KMS-11 (cell line): ENCODE measurements around the gene SALL2.
"Not testable (repeated sequence)": the region's sequence is repeated elsewhere in the genome, so short reads cannot be mapped to it uniquely, and the experiment has no call there.

Experiments used
- H2AFZ ChIP-seq: fragments of 200-600 bp; sonication (generic); 2 replicates; pipeline ENCODE4 v1.6.1; 2016; ENCODE audit warnings: antibody characterized with exemption, mixed run types, low read depth
- H3K27ac ChIP-seq: fragments of 200-600 bp; sonication (generic); 2 replicates; pipeline ENCODE4 v1.6.1; 2016; ENCODE audit warnings: mild to moderate bottlenecking, mixed run types
- H3K27me3 ChIP-seq: fragments of 200-600 bp; sonication (generic); 2 replicates; pipeline ENCODE4 v1.6.1; 2017; ENCODE audit warnings: mild to moderate bottlenecking, low read depth, mixed run types, moderate library complexity; ENCODE audit not compliant: insufficient read depth
- H3K36me3 ChIP-seq: fragments of 200-600 bp; sonication (generic); 2 replicates; pipeline ENCODE4 v1.6.1; 2017; ENCODE audit warnings: mild to moderate bottlenecking, mixed run types; ENCODE audit not compliant: insufficient read depth
- H3K4me1 ChIP-seq: fragments of 200-600 bp; sonication (generic); 2 replicates; pipeline ENCODE4 v1.6.1; 2016; ENCODE audit warnings: mild to moderate bottlenecking, low read depth, mixed run types; ENCODE audit not compliant: poor library complexity, severe bottlenecking
- H3K4me2 ChIP-seq: fragments of 200-600 bp; sonication (generic); 2 replicates; pipeline ENCODE4 v1.7.0; 2016; ENCODE audit warnings: mild to moderate bottlenecking, mixed run types
- H3K4me3 ChIP-seq: fragments of 200-600 bp; sonication (generic); IDR thresholded peaks from 2 replicates; pipeline ENCODE4 v1.6.1; 2017; ENCODE audit warnings: low read depth, low read length, mixed read lengths; ENCODE audit not compliant: insufficient read depth
- H3K79me2 ChIP-seq: fragments of 200-600 bp; sonication (generic); 2 replicates; pipeline ENCODE4 v1.6.1; 2016; ENCODE audit warnings: low read depth, mixed run types; ENCODE audit not compliant: insufficient read depth
- H3K9ac ChIP-seq: fragments of 200-600 bp; sonication (generic); 2 replicates; pipeline ENCODE4 v1.6.1; 2016; ENCODE audit warnings: mild to moderate bottlenecking, mixed run types
- H4K20me1 ChIP-seq: fragments of 200-600 bp; sonication (generic); 2 replicates; pipeline ENCODE4 v1.6.1; 2016; ENCODE audit warnings: mild to moderate bottlenecking, mixed run types; ENCODE audit not compliant: insufficient read depth
- TF ChIP-seq, protein P1 (sequence below): fragments of 200-600 bp; sonication (generic); conservative IDR thresholded peaks from 2 replicates; pipeline ENCODE4 v1.6.1; 2017; ENCODE audit warnings: low read depth, mild to moderate bottlenecking, antibody characterized with exemption, low read length, moderate library complexity, mixed read lengths

The SALL2 gene

DNA sequence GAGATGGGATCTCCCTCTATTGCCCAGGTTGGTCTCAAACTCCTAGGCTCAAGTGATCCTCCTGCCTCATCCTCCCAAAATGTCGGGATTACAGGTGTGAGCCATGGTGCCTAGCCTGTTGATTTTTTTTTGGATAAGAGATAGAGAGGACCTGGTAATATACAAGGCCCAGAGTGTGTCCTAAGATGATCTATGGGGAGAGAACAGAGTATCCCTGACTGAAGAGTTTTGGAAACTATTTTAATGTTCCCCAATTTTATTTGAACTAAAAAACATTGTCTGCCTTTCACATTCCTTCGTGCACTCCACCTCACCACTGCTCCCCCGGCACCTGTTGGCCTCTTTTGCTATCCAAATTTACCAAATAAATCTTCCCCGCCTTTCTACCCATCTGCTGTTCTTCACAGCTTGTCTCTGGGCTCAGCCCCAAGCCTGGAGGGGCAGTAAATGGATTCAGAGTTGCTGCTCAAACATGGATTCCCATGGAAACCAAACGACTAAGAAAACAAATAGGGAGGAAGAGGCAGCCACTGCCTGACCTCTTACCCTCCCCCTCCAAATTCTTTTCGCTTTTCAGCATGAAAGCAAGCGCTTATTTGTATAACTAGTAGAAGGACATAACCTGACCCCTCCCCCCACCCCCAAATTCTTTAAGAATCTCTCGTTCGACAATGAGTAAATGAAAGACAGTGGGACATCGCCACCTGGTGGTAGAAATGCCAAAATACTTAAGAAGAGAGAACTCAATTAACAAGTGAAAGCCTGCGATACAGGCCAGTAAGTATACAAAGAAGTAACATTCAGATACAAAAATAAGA lies 31.1 kb upstream of the SALL2 start:
- Histone ChIP-seq H3K4me3 (no peak overlapping the region), H4K20me1 (no peaks in the 10 kb centered on the region), H3K4me2 (peak overlapping the region; percentile 37), H3K4me1 (peaks cover 34% of the 10 kb centered on the region), H3K9ac (no peak overlapping the region), H3K27ac (no peak overlapping the region), H3K79me2 (no peaks in the 10 kb centered on the region), H2AFZ (peak overlapping the region; percentile 62), H3K27me3 (no peaks in the 10 kb centered on the region), H3K36me3 (no peaks in the 10 kb centered on the region)
- TF ChIP-seq, protein P1, sequence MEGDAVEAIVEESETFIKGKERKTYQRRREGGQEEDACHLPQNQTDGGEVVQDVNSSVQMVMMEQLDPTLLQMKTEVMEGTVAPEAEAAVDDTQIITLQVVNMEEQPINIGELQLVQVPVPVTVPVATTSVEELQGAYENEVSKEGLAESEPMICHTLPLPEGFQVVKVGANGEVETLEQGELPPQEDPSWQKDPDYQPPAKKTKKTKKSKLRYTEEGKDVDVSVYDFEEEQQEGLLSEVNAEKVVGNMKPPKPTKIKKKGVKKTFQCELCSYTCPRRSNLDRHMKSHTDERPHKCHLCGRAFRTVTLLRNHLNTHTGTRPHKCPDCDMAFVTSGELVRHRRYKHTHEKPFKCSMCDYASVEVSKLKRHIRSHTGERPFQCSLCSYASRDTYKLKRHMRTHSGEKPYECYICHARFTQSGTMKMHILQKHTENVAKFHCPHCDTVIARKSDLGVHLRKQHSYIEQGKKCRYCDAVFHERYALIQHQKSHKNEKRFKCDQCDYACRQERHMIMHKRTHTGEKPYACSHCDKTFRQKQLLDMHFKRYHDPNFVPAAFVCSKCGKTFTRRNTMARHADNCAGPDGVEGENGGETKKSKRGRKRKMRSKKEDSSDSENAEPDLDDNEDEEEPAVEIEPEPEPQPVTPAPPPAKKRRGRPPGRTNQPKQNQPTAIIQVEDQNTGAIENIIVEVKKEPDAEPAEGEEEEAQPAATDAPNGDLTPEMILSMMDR: peak; percentile 80

DNA sequence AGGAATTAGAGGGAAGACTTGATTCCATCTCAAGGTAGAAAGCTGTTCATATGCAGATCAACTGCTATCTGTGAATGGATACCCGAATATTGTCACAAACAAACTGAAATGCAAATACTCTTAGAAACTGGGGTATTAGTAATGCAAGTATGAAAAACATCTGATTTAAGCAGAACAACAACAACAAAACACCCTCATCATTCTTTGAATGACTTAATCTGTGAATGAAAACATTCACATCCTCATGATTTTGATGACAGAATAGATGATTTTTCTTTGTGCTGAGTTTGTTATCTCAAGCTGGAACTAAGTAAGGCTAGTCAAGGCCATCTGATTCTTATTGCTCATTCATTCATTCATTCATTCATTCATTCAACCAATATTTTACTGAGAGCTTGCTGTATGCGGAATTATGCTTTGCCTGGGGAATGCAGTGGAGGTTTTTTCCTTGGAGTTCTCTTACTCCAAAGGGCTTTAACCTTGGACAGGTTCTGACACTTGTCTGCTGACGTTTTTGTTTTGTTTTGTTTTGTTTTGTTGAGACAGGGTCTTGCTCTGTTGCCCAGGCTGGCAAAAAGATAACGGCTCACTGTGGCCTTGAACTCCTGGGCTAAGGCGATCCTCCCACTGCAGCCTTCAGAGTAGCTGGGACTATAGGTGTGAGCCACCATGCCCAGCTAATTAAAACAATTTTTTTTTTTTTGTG lies 30.4 kb upstream of the SALL2 start:
- TF ChIP-seq, protein P1: no peak
- Histone ChIP-seq H3K36me3 (no peaks in the 10 kb centered on the region), H3K4me1 (peaks cover 26% of the 10 kb centered on the region), H3K9ac (no peak overlapping the region), H3K79me2 (no peaks in the 10 kb centered on the region), H2AFZ (peak overlapping the region; percentile 62; the same call in 1 of the 2 replicates), H3K27ac (no peak overlapping the region), H3K27me3 (no peaks in the 10 kb centered on the region), H3K4me2 (no peak overlapping the region), H3K4me3 (no peak overlapping the region), H4K20me1 (no peaks in the 10 kb centered on the region)

DNA sequence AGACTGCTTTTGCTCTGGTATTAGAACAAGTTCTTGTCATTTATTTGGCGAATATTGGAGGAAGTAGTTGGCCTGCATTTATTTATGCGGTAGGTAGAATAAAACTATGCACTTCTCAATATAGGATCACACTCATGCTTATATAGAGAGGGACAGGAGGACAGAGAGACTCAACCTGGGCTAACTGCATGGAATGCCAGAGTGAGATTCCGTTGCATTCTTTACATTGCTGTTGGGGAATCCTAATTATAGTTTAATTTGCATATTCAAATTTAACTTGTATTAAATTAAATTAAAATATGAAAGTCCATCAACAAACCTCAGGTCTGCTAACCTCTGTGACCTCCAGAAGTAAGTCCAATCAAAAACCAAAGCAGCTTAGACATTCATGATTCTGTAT lies 27.1 kb upstream of the SALL2 start:
- peaks cover 10% of the 10 kb centered on the region for H3K4me1 ChIP-seq
- no peaks in the 10 kb centered on the region for H3K27me3 ChIP-seq
- H3K27ac ChIP-seq: no peak overlapping the region
- H3K36me3 ChIP-seq: no peaks in the 10 kb centered on the region
- H3K4me2 ChIP-seq: no peak overlapping the region
- no peak overlapping the region for H3K9ac ChIP-seq
- TF ChIP-seq, protein P1: no peak
- H3K4me3 ChIP-seq: no peak overlapping the region
- no peak overlapping the region for H2AFZ ChIP-seq
- H3K79me2 ChIP-seq: no peaks in the 10 kb centered on the region
- no peaks in the 10 kb centered on the region for H4K20me1 ChIP-seq

DNA sequence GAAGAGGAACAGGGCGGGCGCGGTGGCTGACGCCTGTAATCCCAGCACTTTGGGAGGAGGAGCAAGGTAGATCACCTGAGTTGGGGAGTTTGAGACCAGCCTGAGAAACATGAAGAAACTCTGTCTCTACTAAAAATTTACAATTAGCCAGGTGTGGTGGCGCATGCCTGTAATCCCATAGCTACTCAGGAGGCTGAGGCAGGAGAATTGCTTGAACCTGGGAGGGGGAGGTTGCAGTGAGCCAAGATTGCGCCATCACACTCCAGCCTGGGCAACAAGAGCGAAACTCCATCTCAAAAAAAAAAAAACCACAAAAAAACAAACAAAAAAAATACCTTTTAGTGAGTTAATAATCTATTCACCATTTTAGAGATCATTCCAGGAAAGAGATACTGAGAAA lies 18.4 kb upstream of the SALL2 start:
- not testable (repeated sequence) for H3K4me3 ChIP-seq, H3K36me3 ChIP-seq, H3K27me3 ChIP-seq, H4K20me1 ChIP-seq, H3K4me1 ChIP-seq, H3K4me2 ChIP-seq, H2AFZ ChIP-seq, H3K9ac ChIP-seq, H3K27ac ChIP-seq, H3K79me2 ChIP-seq

GRCh38 chr14:21543963-21544362 lies 17.8 kb upstream of the SALL2 start:
- H3K27me3 ChIP-seq: no peaks in the 10 kb centered on the region
- no peak overlapping the region for H2AFZ ChIP-seq
- no peak overlapping the region for H3K4me3 ChIP-seq
- no peak overlapping the region for H3K9ac ChIP-seq
- H3K27ac ChIP-seq: no peak overlapping the region
- TF ChIP-seq, protein P1: no peak
- no peaks in the 10 kb centered on the region for H3K4me1 ChIP-seq
- no peaks in the 10 kb centered on the region for H4K20me1 ChIP-seq
- no peaks in the 10 kb centered on the region for H3K79me2 ChIP-seq
- no peaks in the 10 kb centered on the region for H3K36me3 ChIP-seq
- H3K4me2 ChIP-seq: no peak overlapping the region
